NCI-H1417 (cell line): Measurements from ENCODE around the gene SYNE2.
"Not testable (repeated sequence)": the region's sequence is repeated elsewhere in the genome, so short reads cannot be mapped to it uniquely, and the experiment has no call there.

Experiments used
- DNase-seq, 3 experiments: peaks; one replicate each; lab custom pipeline; 2025; lab: John Stamatoyannopoulos, UW

Gene SYNE2

DNA sequence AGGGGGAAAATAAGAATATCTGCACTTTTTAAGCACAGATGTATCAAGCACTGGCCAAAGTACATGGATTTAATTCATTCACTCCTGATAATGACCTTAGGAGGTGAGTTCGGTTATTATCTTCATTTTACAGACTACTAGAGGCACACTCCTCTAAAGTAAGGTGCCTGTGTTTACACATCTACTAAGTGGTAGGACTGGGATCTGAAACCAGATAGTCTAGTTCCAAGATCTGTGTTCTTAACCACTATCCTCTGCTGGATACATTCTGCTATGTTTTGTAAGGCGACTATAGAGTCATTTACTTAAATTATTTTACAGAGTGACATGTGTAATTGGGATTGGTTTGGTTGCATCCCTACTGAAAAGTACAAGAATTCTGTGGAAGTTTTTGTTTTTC is 266.1 kb downstream of the SYNE2 start:
- no peak for DNase-seq

DNA sequence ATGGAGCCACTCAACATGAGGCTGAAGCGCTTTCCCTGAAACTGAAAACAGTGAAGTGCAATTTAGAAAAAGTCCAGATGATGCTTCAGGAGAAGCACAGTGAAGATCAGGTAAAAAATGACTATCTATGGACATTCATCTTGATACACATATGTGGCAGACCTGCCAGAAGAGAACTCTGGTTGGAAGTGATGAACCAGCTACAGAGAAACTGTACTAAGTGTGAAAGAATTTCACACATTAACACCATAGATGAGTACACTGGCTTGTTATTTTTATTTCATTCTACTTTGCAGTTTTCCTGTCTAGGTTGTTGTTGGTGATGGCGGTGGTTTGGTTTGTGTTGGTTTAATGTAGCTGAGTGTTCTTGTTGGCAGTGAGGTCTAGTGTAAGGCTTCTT is 266.7 kb downstream of the SYNE2 start:
- no peak for DNase-seq

DNA sequence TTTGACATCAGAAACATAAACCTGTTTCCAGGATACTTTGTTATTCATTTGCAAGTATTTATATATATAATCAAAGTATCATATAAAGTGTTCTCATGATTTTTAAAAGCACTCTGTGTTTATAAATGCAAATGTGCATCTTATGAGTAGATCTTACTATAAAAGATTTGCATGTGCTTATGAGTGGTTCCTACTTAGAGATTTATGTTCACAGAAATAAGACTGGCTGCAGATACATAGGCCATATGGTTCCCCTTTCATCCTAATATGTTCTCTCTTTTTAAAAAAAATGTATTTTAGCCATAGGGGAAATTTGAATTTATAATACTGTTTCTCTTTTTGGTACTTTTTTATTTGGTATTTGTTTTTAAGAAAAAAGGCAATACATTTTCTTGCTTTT is 267.2 kb downstream of the SYNE2 start:
- no peak for DNase-seq

DNA sequence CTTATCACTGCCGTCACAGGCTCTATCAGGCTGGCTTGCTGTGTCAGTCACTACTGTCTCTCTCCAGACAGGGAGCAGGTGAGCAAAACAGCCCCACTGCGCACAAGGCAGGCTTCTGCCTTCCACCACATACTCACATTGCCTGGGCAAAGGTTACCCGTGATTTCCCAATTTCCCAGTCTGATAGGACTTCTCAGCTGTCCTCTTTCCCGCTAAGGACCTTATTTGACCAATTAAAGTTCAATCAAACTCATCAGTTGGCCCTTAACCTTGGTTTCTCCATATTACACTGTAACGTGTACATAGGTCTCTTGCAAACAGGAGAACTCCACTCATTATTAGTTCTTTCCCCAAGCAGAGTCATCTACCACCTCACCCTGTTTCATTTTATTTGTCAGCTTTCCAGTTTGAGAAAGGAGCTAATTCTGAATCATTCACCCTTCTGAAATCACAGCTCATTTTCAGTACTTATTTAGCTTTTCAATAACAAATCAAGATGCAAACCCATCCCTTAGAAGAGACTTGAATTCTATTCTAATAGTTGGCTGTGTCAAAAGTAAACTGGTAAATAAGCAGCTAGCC is 270.5 kb downstream of the SYNE2 start:
- no peak for DNase-seq

DNA sequence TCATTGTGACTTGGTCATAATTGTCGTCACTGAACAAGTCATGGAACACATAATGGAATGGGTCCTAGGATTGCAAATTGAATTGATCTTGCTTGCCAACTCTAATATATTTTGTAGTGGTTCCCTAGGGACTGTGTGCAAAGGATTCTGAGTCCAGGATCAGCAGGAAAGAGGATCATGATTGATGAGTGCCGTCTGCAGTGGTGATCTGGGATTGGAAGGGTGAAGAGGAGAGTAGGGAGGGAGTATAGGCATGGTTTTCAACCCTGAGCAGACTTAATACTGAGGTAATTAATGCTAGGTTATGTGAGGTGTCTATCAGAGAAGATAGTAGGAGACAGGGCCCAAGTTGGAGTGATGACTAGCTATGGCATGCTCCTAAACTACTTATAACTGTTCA is 272.5 kb downstream of the SYNE2 start:
- DNase-seq, result no peak

DNA sequence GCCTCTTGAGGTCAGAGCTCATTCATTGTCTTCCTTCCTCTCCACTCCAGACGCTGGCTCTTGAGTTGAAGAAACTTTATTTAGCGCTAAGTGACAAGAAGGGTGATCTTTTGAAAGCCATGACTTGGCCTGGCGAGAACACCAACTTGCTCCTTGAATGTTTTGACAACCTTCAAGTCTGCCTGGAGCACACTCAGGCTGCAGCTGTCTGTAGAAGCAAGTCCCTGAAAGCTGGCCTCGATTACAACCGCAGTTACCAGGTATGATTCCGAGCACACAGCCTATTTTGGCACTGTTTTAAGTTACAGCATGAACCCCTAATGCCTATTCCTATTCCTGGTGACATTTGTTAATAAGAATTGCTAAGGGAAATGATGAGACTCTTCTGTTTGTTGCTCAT is 273.7 kb downstream of the SYNE2 start:
- DNase-seq, result no peak

DNA sequence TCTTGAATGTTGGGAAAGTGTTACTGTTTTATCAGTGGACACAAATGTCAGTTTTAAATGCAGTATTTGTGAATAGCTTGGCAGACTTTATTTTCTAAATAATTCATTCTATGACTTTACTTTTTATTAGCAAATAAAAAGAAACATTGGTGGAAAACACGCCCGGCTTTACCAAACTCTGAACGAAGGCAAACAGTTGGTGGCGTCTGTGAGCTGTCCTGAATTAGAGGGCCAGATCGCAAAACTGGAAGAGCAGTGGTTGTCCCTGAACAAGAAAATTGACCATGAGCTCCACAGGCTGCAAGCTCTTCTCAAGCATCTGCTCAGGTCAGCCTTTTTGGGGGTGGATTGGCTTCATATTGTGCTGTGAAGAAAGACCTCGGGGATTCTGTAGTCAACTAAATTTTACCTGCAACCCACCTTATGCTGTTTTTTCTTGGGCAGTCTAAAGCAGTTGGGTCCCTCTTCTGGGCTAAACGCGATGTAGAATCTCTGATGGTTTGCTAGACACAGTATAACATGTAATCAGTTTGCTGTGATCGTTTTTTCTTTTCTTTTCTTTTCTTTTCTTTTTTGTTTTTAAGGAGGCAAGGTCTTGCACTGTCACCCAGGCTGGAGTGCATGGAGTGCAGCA is 285.0 kb downstream of the SYNE2 start:
- DNase-seq, result no peak

DNA sequence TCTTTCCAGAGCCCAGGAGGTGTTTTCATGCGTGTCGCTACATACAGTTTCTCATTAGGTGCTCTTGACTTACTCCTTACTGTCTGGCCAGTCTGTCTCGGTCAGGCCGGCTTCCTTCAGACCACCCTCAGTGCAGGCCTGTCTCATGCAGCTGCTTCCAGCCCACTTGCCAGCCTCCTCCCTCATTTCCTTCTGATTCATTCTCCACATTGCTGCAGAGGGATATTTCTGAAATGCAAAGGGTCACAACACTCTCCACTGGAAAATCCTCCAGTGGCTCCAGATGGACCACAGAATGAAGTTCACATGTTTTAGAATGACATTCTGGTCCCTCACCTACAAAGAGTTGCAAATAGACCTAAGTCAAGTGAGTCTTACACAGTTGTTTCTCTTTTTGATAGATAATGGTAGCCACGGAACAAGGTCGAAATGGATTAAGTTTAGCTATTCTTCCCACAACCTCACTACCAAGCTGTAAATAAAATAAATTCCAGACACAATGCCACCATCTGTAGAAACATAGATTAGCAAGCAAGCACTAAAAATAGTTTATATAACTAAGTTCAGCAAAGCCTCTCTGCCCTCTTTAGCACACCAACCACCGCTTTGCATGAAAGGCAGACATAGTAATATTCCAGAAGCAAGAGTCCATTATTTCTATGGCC is 294.5 kb downstream of the SYNE2 start:
- DNase-seq, result no peak

DNA sequence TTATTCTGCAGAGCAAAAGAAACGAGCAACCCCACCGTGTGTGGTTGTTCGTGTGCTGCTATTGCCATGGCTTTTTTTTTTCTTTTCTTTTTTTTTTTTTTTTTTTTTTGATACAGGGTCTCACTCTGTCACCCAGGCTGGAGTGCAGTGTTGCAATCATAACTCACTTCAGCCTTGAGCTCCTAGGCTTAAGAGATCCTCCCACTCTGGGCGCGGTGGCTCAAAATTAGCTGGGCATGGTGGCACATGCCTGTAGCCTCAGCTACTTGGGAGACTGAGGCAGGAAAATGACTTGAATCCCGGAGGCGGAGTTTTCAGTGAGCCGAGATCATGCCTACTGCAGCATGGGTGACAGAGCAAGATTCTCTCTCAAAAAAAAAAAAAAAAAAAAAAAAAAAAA is 297.1 kb downstream of the SYNE2 start:
- DNase-seq, result no peak

DNA sequence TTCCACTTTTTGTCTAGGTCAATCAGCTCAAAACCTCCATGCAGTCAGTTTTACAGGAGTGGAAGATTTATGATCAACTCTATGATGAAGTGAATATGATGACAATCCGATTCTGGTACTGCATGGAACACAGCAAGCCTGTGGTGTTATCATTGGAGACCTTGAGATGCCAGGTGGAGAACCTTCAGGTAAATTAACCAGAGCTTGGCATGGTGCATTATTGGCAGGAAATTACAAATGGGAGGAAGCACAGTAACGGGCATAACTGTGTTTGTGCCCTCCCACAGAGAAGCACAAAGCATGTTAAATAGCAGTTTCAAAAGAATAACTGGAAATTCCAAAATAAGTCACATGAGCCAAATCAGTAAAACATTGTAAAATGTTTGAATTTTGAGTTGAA is 305.8 kb downstream of the SYNE2 start:
- no peak for DNase-seq

DNA sequence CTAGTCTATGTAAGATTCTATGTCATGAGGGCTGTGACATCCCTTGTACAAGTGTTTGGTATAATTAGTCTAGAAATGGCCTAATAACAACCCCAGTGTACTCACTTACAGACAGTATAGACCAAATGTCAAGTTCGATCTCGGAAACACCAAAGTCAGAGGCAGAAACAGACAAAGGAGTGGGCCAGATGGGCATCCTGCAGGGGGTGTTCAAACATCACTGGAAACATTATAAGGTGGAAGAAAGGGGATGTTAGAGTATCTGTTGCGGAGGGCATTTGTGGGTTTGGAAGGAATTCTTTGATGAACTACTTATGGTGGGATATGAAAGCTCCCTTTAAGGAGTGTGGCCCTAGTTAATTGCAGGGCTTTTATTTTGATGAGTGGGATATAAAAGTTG is 306.8 kb downstream of the SYNE2 start:
- DNase-seq, result no peak

DNA sequence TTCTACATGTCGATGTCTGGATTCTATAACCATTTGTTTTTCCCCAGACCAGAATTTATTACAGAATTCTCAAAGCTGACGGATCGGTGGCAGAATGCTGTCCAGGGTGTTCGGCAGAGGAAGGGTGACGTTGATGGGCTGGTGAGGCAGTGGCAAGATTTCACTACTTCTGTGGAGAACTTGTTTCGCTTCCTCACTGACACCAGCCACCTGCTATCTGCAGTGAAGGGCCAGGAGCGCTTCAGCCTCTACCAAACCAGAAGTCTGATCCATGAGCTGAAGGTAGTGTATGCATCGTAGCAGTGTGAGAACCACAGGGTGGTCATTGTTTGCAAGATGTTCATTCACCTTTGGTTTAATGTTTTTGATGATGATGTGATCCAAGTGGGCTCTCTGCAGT is 317.4 kb downstream of the SYNE2 start:
- no peak for DNase-seq

DNA sequence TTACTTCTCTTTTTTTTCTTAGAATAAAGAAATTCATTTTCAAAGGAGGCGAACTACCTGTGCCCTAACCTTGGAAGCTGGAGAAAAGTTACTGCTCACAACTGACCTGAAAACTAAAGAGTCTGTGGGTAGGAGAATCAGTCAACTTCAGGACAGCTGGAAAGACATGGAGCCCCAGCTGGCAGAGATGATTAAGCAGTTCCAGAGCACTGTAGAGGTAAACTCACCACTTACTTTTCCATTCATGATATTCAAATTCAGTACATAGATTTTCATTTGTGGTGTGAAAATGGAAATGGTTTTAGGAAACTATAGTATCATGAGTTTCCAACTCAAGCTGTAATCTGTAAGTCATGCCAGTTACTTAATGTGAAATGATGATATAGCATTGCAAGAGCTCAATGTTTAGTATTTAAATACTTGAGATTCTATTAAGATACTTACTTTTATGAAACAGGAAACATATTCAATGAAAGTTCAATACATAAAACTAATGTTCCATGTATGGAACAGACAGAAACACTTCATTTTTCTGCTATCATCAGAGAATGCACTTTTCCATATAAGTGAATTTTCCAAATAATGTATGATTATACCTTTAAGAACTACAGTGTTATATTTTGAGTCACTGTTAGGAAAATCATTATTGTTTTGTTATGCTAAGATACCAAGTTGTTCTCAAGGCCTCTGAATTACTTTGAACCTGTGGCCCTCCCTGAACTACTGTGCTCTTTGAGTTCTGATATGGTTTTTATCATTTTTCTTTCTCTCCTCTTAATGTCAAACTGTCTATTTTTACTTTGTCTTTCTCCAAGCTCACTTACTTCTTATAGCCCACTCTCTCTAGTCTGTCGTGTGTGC is 322.3 kb downstream of the SYNE2 start:
- DNase-seq, result no peak

DNA sequence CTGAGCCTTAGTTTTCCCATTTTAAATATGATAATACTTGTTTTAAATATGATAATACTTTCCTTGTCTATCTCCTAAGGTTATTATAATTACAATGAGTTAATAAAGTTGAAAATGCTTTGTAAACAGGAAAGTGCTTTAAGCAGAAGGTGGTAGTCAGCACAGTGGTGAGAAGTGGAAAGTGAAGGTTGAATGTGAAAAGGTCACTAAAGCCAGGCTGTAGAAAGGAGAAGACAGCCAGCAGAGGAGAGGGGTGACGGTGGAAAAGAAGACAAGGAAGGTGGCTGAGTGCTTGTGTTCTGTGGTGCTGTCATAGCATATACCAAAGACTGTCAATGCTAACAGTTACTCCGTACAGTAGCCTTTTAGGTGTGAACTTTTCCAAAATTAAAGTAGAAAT is 323.5 kb downstream of the SYNE2 start:
- no peak for DNase-seq

DNA sequence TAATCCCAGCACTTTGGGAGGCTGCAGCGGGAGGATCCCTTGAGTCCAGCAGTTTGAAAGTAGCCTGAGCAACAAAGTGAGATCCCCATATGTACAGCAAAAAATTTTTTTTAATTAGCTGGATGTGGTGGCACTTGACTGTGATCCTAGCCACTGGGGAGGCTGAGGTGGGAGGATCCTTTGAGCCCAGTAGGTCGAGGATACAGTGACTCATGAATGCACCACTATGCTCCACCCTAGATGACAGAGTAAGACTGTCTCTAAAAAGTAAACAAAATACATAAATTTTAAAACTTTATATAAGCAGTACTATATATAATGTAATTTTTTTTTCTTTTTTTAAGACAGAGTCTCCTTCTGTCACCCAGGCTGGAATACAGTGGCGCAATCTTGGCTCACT is 326.0 kb downstream of the SYNE2 start:
- DNase-seq, result no peak

DNA sequence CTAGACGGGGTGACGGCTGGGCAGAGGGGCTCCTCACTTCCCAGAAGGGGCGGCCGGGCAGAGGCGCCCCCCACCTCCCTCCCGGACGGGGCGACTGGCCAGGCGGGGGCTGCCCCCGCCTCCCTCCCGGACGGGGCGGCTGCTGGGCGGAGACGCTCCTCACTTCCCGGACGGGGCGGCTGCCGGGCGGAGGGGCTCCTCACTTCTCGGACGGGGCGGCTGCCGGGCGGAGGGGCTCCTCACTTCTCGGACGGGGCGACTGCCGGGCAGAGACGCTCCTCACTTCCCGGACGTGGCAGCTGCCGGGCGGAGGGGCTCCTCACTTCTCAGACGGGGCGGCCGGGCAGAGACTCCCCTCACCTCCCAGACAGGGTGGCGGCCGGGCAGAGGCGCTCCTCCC is 330.1 kb downstream of the SYNE2 start:
- not testable (repeated sequence) for DNase-seq

DNA sequence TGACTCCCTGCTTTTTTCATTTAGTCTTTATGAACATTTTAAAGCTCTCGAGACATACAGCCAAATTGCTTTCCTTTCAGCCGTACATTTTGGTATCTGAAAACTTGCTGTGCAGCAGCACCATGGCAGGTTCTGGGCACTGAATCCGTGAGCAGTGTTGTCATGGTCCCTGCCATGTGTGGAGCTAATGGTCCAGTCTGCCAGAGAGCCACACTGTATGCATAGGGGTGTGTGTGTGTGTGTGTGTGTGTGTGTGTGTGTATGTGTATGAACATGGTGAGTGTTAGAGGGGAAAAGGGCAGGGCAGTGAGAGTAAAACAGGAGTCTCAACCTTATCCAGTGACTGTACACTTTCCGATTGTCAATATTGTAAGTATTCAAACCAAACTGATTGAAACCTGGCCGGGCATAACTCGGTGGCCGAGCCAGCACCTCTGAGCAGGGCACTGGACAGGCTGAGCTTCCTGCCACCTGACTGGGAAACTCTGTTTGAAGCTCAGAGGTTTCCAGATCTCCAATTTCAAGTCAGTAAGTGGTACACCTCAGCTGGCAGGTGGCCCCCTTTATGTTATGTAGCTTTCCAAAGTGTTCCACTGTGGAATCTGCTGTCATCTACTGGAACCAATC is 331.4 kb downstream of the SYNE2 start:
- no peak for DNase-seq

DNA sequence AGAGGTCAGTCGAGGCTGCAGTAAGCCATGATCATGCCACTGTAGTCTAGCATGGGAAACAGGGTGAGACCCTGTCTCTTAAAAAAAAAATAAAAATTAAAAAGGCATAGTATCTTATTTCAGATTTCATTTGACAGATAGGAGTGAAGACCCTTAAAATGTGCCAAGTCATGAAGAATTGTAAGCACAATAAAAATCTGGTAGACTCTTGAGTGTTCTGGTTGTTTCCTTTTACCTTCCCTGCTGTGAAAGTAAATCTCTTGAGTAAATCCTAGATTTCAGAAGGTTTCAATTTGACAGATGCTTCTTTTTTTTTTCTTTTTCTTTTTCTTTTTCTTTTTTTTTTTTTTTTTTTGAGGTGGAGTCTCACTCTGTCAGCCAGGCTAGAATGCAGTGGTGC is 332.4 kb downstream of the SYNE2 start:
- DNase-seq, result no peak

DNA sequence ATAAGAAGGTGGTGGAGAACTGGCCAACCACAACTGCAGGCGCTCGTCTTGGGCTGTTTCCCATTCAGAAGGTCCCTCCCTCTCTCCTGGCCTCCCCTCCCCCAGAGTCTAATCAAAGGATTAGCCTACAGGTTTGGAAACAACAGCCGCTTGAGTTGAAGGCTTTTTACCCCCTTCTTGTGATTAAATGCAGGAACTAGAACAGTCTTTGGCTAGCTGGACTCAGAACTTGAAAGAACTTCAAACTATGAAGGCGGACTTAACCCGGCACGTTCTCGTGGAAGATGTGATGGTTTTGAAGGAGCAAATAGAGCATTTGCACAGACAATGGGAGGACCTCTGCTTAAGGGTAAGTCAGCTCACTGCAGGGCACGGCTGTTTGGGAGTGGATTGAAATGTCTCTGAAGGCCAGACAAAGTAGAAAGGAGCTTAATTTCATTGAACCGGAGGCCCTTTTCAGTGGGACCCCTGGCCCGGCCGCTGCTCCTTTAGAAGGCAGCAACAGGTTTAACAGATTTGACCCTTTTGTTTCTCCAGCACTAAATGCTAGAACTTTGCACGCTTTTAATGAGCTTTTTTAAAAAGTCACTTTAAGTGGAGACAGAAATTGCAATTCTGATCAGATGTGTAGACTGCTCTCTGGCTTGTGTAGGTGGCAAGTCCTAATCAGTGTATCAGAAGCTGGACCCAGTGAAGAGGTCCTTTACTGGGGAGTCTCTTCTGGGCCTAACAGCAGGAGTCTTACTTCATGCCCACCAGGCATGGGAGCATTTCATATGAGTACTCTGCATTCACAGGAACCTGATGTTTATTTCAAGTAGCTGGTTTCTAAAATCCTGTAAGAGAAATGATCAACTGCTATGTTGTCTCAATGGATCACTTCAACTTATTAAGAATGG is 333.7 kb downstream of the SYNE2 start:
- no peak for DNase-seq

DNA sequence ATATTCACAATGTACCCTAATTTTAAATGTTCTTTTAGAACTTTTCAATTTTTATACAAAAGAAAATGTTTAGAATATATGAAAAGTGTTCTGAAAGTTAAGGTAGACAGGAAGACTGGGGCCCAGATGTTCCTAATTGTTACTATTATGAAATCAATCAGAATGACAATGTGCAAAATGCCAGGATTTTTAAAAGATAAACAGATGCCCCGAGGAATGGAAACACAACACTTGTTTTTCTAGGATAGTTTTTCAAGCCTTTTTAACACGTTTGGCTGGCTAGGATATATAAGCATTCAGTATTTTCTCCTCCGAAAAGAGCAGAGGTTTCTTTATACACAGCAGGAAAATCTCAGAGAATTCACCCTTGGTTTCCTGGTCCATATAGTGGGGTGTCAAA is 334.5 kb downstream of the SYNE2 start:
- DNase-seq, result no peak

DNA sequence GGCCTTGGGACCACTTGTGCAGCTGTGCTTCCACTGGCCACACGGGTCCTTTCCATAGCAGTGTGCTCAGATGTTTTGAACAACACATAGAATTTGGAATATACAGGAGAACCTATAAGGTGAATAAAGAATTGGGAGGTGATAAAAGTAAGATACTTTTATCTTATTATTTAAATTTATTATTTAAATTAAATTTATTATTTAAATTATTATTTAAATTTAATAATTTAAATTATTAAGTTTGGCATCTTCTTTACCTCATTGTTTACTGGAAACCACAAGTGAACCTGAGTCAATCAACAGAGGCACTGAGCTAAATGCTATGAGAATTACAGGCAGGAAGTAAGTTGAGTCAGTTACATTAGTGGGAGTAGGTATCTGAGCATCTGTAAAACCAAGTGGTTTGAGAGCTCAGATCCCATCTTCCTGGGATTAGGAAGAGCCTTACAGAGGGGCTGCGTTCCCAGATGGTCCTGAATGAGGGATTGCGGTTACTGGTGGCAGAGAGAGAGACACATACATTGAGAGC is 338.2 kb downstream of the SYNE2 start:
- DNase-seq, result no peak
